Epithelial cell of esophagus (primary cell): ENCODE results near the gene RPE65.
"Not testable (repeated sequence)": the region's sequence is repeated elsewhere in the genome, so short reads cannot be mapped to it uniquely, and the experiment has no call there.

Source experiments
- DNase-seq: peaks from one replicate; pipeline ENCODE4 v3.0.0; 2010; ENCODE audit warnings: low read depth
- H3K4me3 ChIP-seq: 2 replicates; pipeline ENCODE4 v1.5.1; 2011; ENCODE audit warnings: mild to moderate bottlenecking, low read length, control low read depth
- TF ChIP-seq, protein P1 (sequence below): IDR thresholded peaks from 2 replicates; pipeline ENCODE4 v1.5.1; 2011; ENCODE audit warnings: low read depth, mild to moderate bottlenecking, low read length, control low read depth, inconsistent platforms; ENCODE audit not compliant: insufficient read depth; ENCODE audit errors: missing control alignments

The RPE65 gene

DNA sequence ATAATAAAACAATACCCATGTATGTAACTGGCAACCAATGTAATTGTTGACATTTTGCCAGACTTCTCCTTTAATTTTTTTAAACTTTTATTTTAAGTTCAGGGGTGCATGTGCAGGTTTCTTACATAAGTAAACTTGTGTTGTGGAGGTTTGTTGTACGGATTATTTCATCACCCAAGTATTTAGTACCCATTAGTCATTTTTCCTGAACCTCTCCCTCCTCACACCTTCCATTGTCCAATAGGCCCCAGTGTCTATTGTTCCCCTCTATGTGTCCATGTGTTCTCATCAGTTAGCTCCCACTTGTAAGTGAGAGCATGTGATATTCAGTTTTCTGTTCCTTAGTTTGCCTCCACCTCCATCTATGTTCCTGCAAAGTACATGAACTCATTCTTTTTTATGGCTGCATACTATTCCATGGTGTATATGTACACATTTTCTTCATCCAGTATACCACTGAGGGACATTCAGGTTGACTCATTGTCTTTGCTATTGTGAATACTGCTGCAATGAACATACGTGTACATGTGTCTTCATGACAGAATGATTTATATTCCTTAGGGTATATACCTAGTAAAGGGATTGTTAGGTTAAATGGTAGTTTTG lies 40.4 kb upstream of the RPE65 start:
- TF ChIP-seq, protein P1, sequence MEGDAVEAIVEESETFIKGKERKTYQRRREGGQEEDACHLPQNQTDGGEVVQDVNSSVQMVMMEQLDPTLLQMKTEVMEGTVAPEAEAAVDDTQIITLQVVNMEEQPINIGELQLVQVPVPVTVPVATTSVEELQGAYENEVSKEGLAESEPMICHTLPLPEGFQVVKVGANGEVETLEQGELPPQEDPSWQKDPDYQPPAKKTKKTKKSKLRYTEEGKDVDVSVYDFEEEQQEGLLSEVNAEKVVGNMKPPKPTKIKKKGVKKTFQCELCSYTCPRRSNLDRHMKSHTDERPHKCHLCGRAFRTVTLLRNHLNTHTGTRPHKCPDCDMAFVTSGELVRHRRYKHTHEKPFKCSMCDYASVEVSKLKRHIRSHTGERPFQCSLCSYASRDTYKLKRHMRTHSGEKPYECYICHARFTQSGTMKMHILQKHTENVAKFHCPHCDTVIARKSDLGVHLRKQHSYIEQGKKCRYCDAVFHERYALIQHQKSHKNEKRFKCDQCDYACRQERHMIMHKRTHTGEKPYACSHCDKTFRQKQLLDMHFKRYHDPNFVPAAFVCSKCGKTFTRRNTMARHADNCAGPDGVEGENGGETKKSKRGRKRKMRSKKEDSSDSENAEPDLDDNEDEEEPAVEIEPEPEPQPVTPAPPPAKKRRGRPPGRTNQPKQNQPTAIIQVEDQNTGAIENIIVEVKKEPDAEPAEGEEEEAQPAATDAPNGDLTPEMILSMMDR = no peak
- DNase-seq = peak; percentile 9
- H3K4me3 ChIP-seq = no peak overlapping the region

DNA sequence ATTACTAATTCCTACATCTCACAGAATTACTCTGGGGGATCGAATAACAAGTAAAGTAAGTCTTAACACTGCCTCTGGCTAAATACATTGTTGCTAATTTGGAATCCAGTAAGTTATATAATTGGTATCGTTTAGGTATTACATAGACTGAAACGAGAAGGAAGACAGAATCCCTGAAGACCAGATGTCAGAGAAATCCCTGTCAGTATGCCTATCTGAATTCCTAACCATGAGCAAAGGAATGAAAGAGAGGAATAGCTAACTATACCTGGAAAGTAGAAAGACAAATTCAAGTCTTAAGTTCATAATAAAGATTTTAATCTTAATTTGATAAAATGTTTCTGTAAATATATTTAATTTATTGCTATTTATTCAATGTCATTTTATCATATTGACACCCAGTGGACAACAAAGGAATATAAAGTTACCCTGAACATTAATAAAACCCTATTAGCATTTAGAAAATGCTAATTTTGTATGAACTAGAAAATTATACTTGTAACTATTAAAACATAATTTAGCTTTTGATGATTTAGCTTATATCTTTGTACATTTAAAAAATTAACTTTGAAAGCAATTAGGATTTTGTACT lies 35.8 kb upstream of the RPE65 start:
- no peak overlapping the region for H3K4me3 ChIP-seq
- peak; percentile 6 for DNase-seq
- TF ChIP-seq, protein P1 = no peak

DNA sequence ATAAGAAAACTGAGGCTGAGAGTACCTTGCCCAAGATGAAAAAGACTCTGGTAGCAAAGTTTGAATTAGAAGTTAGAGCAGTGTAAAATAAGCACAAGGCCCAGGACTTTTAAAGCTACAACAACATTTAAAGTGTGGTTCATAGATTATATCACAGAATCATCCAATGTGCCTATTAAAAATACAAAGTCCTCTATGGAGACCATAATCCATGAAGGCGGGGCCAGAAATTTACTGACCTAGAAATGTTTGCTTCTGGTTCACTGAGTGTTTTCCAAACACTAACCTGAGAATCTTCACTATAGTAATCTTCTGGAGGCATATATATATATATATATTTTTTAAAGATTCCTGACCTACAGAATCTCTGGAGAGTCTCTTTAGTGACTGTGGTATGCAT lies 34.9 kb upstream of the RPE65 start:
- TF ChIP-seq, protein P1 = no peak
- no peak overlapping the region for H3K4me3 ChIP-seq
- DNase-seq = no peak

DNA sequence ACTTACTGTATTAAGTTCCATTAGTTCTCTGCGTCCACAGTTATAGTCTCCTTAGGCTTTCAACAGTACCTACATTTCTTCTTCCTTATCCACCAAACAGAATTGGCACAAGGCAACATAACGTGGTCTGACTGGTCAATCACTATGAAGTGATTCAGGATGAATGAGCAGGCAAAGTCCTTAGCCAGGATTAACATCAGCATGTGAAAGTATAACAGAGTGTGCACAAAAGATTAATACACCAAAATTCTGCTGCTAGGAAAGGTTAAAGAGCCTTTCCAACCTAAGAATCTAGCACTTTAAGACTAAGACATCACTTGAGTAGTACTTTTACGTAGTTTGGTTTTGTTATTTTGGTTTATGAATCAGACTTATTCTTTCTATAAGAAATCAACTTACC lies 31.3 kb upstream of the RPE65 start:
- TF ChIP-seq, protein P1 = no peak
- peak; percentile 51 for DNase-seq

DNA sequence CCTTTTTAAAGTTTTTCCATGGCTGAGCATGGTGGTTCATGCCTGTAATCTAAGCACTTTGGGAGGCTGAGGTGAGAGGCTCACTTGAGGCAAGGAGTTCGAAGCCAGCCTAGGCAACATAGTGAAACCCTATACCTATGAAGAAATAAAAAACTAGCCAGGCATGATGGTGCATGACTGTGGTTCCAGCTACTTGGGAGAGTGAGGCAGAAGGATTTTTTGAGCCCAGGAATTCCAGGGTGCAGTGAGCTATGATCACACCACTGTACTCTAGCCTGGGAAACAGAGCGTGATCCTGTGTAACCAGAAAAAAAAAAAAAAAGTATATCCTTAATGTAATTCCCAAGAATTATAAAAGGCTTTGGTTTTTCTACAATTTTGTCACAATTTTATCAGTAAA lies 29.7 kb upstream of the RPE65 start:
- DNase-seq = no peak
- TF ChIP-seq, protein P1 = no peak
- no peak overlapping the region for H3K4me3 ChIP-seq

More for the DNA sequence above, 31.3 kb upstream of the RPE65 start:
- H3K4me3 ChIP-seq = no peak overlapping the region

DNA sequence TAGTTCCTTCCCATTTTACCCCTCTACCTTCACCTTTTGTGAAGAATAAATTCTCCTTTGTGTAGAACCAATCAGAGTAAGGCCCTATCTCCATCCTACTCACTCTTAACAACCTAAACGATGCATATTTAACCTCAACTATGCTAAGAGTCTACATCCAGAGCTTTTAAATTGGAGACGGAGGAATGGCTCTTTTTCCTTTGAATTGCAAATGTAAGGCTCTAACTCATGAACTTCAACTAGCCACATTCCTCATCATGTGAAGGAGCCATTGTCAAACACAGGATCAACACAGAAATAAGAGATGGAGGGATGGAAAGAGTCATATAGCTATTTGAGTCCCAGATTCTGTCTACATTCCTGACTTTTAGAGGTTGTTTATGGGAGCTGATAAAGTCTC lies 28.9 kb upstream of the RPE65 start:
- TF ChIP-seq, protein P1 = no peak
- DNase-seq = no peak
- H3K4me3 ChIP-seq = no peak overlapping the region

DNA sequence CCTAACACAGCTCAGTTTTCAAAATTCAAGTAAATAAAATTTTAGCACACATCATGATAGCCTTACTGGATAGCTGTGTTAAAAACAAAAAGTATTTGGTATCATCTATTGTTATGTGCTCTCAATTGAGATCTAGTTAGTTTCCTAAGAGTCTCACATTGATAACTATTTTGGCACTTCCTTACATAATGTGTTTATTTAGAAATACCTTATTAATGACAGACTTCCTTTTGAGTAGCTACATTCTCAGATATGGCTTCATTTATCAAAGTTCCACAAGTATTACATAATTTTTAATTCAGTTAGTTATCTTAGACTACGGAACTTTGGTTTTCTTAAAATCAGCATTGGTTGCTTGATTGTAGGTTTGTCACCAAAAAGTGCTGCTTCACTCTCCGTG lies 26.9 kb upstream of the RPE65 start:
- not testable (repeated sequence) for DNase-seq, H3K4me3 ChIP-seq
